NB4 (cell line): ENCODE results near the gene VWA1.

Experiments used
- CTCF ChIP-seq: IDR thresholded peaks from one replicate; pipeline ENCODE4 v1.5.1; 2012; ENCODE audit warnings: low read depth, low read length
- MYC ChIP-seq: IDR thresholded peaks from 2 replicates; pipeline ENCODE4 v1.6.1; 2011; ENCODE audit warnings: low read depth, low read length
- POLR2A ChIP-seq: IDR thresholded peaks from 2 replicates; pipeline ENCODE4 v1.6.1; 2011; ENCODE audit warnings: mild to moderate bottlenecking; ENCODE audit not compliant: insufficient read length; ENCODE audit errors: extremely low read depth
- TF ChIP-seq, protein P1 (sequence below): IDR thresholded peaks from 2 replicates; pipeline ENCODE4 v1.6.1; 2011; ENCODE audit warnings: low read depth, low read length

DNA sequence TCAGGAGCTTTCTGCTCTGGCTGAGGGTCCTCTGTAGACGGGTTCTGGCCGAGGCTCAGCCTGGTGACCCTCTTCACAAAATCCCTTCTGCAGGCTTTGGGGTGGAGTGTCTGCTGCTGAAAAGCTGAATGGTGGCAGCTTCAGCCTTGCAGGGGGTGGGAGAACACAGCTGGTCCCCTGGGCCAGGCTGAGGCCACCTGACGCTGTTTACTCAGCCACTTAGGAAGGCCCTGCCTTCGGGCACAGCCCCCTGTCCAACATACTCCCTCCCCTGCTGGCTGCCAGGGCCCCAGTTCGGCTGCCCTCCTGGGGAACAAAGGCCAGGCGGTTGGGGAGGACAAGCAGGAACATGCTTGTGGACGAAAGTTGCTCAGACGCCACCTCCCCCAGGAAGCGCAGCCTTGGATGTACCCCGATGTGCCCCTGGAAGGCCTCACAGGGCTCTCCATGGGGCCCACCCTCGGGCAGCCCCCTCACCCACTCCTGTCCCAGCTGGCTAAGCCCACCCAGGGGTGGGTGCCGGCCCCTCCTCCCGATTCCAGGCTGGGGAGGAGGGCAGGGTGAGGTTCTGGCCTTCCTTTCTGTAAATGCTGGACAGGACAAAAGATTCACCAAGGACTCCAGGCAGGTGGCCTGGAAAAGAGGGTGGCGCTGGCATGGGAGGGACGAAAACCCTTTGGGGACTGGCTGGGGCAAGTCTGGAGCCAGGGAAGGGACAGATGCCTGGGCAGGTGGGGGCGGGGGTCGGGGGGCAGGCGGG lies 14.2 kb upstream of the VWA1 start, which contains the start of gene ANKRD65:
- TF ChIP-seq CTCF: no peak
- TF ChIP-seq POLR2A: no peak
- TF ChIP-seq MYC: no peak
- TF ChIP-seq, protein P1, sequence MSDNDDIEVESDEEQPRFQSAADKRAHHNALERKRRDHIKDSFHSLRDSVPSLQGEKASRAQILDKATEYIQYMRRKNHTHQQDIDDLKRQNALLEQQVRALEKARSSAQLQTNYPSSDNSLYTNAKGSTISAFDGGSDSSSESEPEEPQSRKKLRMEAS: no peak
